ENCODE data around the gene SPG21. TPM values are rescaled to one million over a fixed set of nuclear protein-coding genes. Genes with fewer than 3 reads are reported as not detected.

Gene SPG21
- 74.2 and 78.2 TPM in 2 replicates for total RNA-seq

GRCh38 chr15:64989416-64990167 is at the start of gene SPG21:
Gene SPG21 (minus strand): TSS chr15:64989914. CDS start chr15:64983569, 6,345 bp downstream.

GRCh38 chr15:65028921-65029735 is 39.4 kb upstream of the SPG21 start, which contains the start of gene MTFMT:
Gene MTFMT (minus strand): TSS chr15:65029639. CDS start chr15:65029613, 26 bp downstream.

Other genes with a start within 250 kb of the SPG21 start
- 0.26 TPM in 1 of 2 replicates, not detected in the other for gene RBPMS2, start 214.3 kb downstream of the SPG21 start, total RNA-seq
- 4.5 and 6.2 TPM in 2 replicates for gene PIF1, start 164.3 kb downstream of the SPG21 start, total RNA-seq
- gene PLEKHO2, start 148.0 kb downstream of the SPG21 start, total RNA-seq: 14.1 and 26.0 TPM in 2 replicates
- 1.3 and 8.7 TPM in 2 replicates for gene ANKDD1A, start 78.0 kb downstream of the SPG21 start, total RNA-seq
- gene MTFMT, start 39.7 kb upstream of the SPG21 start, total RNA-seq: 27.8 and 38.9 TPM in 2 replicates
- 0.65 and 8.3 TPM in 2 replicates for gene SLC51B, start 55.5 kb upstream of the SPG21 start, total RNA-seq
- gene RASL12, start 78.1 kb upstream of the SPG21 start, total RNA-seq: 39.0 and 131 TPM in 2 replicates
- gene KBTBD13, start 86.8 kb upstream of the SPG21 start, total RNA-seq: 0.13 TPM in 1 of 2 replicates, not detected in the other
- 0.26 and 2.5 TPM in 2 replicates for gene UBAP1L, start 125.3 kb upstream of the SPG21 start, total RNA-seq
- 27.1 and 27.9 TPM in 2 replicates for gene PDCD7, start 143.9 kb upstream of the SPG21 start, total RNA-seq
- 18.5 and 49.7 TPM in 2 replicates for gene CLPX, start 195.4 kb upstream of the SPG21 start, total RNA-seq
- gene CILP, start 221.6 kb upstream of the SPG21 start, total RNA-seq: under 0.01 and 0.08 TPM in 2 replicates